ENCODE data around the gene PLXNB2. TPM values are rescaled to one million over a fixed set of nuclear protein-coding genes. Genes with fewer than 3 reads are reported as not detected.

PLXNB2 gene
- polyA plus RNA-seq, 1 of the 3 experiments (the other 2 are of a cell fraction), result 108 TPM

DNA sequence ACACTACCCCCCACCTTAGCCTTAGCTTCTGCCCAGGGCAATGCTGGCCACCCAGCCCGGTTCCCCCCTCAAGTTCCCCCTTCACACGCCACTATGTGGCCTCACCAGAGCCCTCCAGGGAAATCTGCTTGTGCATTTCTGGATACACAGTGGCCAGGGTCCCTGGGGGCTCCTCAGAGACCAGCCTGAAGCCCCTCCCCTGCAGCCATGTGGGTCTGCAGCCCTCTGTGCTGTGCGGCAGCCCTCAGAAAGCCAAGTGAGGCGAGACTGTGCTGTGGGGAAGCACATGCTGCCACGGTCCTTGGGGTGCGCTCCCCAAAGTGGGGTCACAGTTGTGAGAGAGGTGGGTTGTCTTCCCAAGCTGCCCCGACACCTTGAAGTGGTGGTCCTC lies 2.1 kb upstream of the PLXNB2 start:
- no peak overlapping the region for H3K4me2 ChIP-seq
- H3K4me3 ChIP-seq (ENCODE audit: low read depth in 2 of 2, low read length in 1 of 2), result no peak overlapping the region
- H2AFZ ChIP-seq (ENCODE audit: low read depth), result no peak overlapping the region
- DNase-seq, result no peak
- no peak overlapping the region for H3K9ac ChIP-seq
- no peaks in the 10 kb centered on the region for H3K9me2 ChIP-seq
- CTCF ChIA-PET, result interaction anchor here (1.1 to 2.2 kb wide), 3 partner anchors 17 to 33 kb away, joined by 4 to 7 read pairs (median 5); partner anchors contain the start of gene DENND6B
- TF ChIP-seq, protein P1, sequence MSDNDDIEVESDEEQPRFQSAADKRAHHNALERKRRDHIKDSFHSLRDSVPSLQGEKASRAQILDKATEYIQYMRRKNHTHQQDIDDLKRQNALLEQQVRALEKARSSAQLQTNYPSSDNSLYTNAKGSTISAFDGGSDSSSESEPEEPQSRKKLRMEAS (IDR thresholded peaks at IDR 0.05; ENCODE audit: low read depth), result no peak
- no peak for TF ChIP-seq NFIC (IDR thresholded peaks at IDR 0.05; ENCODE audit: borderline replicate concordance)
- TF ChIP-seq RAD21 (IDR thresholded peaks at IDR 0.05; ENCODE audit: low read length), result no peak
- H4K20me1 ChIP-seq (ENCODE audit: insufficient read depth), result no peaks in the 10 kb centered on the region
- POLR2A ChIA-PET, result no interaction called here
- 97% methylated on average over 5 of the region's 7 CpGs for WGBS (ENCODE audit: low lambda C conversion rate)
- peaks cover 21% of the 10 kb centered on the region for H3F3A ChIP-seq (replicated peaks; ENCODE audit: insufficient read depth)
- H3K27me3 ChIP-seq (ENCODE audit: insufficient read depth), result no peaks in the 10 kb centered on the region
- H3K9me3 ChIP-seq, result no peaks in the 10 kb centered on the region
- no peak overlapping the region for H3K27ac ChIP-seq (ENCODE audit: low read depth in 2 of 2, low read length in 1 of 2)
- H3K79me2 ChIP-seq (ENCODE audit: insufficient read depth), result peaks cover 23% of the 10 kb centered on the region
- peaks cover 15 to 27% of the 10 kb centered on the region in 2 experiments; a peak in 3 of 4 replicates for H3K4me1 ChIP-seq (ENCODE audit: control insufficient read depth in 1 of 2, insufficient read depth in 2 of 2, low read depth in 1 of 2, low read length in 1 of 2)
- peaks cover 2 to 3% of the 10 kb centered on the region in 2 experiments for H3K36me3 ChIP-seq (replicated peaks in 1 of 2; ENCODE audit: control insufficient read depth in 1 of 2, insufficient read depth in 2 of 2, low read length in 1 of 2)

DNA sequence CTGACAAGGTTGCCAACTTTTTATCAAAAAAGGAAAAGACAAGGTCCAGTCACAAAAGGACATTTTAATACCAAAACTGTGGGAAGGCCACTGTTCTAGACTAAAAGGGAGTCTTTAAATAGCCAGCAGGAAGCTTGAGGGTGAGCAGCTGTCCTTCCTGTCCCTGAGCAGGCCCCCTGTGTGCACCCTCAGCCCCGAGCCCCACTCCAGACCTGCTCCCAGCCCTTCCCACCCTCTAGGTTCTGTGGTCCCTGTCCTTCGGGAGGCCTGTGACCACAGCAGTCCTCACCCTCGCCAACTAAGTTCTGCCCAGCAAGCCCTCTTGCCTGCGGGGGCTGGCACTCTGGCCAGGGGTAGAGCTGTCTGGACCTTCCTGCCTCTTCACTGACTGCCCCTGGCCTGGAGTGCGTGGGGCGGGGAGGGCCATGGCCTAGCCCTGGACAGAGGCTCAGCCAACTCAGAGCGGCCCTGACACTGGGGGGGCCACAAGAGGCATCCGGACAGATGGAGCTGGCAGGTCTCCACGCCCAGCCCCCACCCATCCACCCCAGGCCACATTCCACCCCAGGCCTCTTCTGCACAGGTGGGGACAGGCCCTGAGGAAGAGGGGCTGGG lies 1.6 kb upstream of the PLXNB2 start:
- ChIA-PET POLR2A (no interaction called here), CTCF (interaction anchor here (1.1 to 2.2 kb wide), 3 partner anchors 18 to 33 kb away, joined by 4 to 7 read pairs (median 5); partner anchors contain the start of gene DENND6B)
- 0 out of 2 replicates have a peak, but pooled peaks cover 2% of the 10 kb centered on the region for H4K20me1 ChIP-seq (ENCODE audit: insufficient read depth)
- TF ChIP-seq SIN3A (IDR thresholded peaks at IDR 0.05; ENCODE audit: borderline replicate concordance, low read depth, low read length) (no peak), RCOR1 (IDR thresholded peaks at IDR 0.05; ENCODE audit: low read length) (no peak), EP300 (IDR thresholded peaks at IDR 0.05; ENCODE audit: borderline replicate concordance in 1 of 2, low read depth in 1 of 2, low read length in 1 of 2) (no peak), SMC3 (IDR thresholded peaks at IDR 0.05; ENCODE audit: low read depth, low read length) (no peak), FOSL2 (IDR thresholded peaks at IDR 0.05; ENCODE audit: borderline replicate concordance, low read depth) (no peak)
- TF ChIP-seq, protein P2, sequence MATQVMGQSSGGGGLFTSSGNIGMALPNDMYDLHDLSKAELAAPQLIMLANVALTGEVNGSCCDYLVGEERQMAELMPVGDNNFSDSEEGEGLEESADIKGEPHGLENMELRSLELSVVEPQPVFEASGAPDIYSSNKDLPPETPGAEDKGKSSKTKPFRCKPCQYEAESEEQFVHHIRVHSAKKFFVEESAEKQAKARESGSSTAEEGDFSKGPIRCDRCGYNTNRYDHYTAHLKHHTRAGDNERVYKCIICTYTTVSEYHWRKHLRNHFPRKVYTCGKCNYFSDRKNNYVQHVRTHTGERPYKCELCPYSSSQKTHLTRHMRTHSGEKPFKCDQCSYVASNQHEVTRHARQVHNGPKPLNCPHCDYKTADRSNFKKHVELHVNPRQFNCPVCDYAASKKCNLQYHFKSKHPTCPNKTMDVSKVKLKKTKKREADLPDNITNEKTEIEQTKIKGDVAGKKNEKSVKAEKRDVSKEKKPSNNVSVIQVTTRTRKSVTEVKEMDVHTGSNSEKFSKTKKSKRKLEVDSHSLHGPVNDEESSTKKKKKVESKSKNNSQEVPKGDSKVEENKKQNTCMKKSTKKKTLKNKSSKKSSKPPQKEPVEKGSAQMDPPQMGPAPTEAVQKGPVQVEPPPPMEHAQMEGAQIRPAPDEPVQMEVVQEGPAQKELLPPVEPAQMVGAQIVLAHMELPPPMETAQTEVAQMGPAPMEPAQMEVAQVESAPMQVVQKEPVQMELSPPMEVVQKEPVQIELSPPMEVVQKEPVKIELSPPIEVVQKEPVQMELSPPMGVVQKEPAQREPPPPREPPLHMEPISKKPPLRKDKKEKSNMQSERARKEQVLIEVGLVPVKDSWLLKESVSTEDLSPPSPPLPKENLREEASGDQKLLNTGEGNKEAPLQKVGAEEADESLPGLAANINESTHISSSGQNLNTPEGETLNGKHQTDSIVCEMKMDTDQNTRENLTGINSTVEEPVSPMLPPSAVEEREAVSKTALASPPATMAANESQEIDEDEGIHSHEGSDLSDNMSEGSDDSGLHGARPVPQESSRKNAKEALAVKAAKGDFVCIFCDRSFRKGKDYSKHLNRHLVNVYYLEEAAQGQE (IDR thresholded peaks at IDR 0.05; ENCODE audit: low read depth, low read length), result no peak
- TF ChIP-seq, protein P3, sequence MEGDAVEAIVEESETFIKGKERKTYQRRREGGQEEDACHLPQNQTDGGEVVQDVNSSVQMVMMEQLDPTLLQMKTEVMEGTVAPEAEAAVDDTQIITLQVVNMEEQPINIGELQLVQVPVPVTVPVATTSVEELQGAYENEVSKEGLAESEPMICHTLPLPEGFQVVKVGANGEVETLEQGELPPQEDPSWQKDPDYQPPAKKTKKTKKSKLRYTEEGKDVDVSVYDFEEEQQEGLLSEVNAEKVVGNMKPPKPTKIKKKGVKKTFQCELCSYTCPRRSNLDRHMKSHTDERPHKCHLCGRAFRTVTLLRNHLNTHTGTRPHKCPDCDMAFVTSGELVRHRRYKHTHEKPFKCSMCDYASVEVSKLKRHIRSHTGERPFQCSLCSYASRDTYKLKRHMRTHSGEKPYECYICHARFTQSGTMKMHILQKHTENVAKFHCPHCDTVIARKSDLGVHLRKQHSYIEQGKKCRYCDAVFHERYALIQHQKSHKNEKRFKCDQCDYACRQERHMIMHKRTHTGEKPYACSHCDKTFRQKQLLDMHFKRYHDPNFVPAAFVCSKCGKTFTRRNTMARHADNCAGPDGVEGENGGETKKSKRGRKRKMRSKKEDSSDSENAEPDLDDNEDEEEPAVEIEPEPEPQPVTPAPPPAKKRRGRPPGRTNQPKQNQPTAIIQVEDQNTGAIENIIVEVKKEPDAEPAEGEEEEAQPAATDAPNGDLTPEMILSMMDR (IDR thresholded peaks at IDR 0.05), result no peak
- TF ChIP-seq, protein P4, sequence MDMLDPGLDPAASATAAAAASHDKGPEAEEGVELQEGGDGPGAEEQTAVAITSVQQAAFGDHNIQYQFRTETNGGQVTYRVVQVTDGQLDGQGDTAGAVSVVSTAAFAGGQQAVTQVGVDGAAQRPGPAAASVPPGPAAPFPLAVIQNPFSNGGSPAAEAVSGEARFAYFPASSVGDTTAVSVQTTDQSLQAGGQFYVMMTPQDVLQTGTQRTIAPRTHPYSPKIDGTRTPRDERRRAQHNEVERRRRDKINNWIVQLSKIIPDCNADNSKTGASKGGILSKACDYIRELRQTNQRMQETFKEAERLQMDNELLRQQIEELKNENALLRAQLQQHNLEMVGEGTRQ (IDR thresholded peaks at IDR 0.05; ENCODE audit: borderline replicate concordance, low read depth, low read length), result no peak
- DNase-seq, result no peak
- no peaks in the 10 kb centered on the region for H3K9me3 ChIP-seq
- peak overlapping the region; percentile 72 to 85 for H3K27ac ChIP-seq (ENCODE audit: low read depth in 2 of 2, low read length in 1 of 2)
- H2AFZ ChIP-seq (ENCODE audit: low read depth), result no peak overlapping the region
- peaks cover 3 to 4% of the 10 kb centered on the region in 2 experiments for H3K36me3 ChIP-seq (replicated peaks in 1 of 2; ENCODE audit: control insufficient read depth in 1 of 2, insufficient read depth in 2 of 2, low read length in 1 of 2)
- H3K4me3 ChIP-seq (ENCODE audit: low read depth in 2 of 2, low read length in 1 of 2), result no peak overlapping the region
- H3K4me2 ChIP-seq, result peak overlapping the region; percentile 62; the same call in 1 of the 2 replicates
- peaks cover 19 to 32% of the 10 kb centered on the region in 2 experiments; a peak in 3 of 4 replicates for H3K4me1 ChIP-seq (ENCODE audit: control insufficient read depth in 1 of 2, insufficient read depth in 2 of 2, low read depth in 1 of 2, low read length in 1 of 2)
- WGBS (ENCODE audit: low lambda C conversion rate), result 87% methylated on average over 6 of the region's 9 CpGs
- H3K79me2 ChIP-seq (ENCODE audit: insufficient read depth), result peaks cover 28% of the 10 kb centered on the region
- no peak overlapping the region for H3K9ac ChIP-seq
- no peaks in the 10 kb centered on the region for H3K27me3 ChIP-seq (ENCODE audit: insufficient read depth)
- no peaks in the 10 kb centered on the region for H3K9me2 ChIP-seq
- peaks cover 21% of the 10 kb centered on the region for H3F3A ChIP-seq (replicated peaks; ENCODE audit: insufficient read depth)

All from SK-N-SH (cell line).